Stimulated activated CD4-positive, alpha-beta T cell treated with anti-CD3 and anti-CD28 coated beads, Interleukin-12 subunit alpha, Interleukin-12 subunit beta, amount 100 ng/mL, for 48 hours (primary cell): ENCODE results near the gene PUS1.
"Not testable (repeated sequence)": the region's sequence is repeated elsewhere in the genome, so short reads cannot be mapped to it uniquely, and the experiment has no call there.

ENCODE experiments used
- DNase-seq, 3 donors: peaks; one replicate each; pipeline ENCODE4 v3.0.0-alpha.2; 2020; ENCODE audit warnings: low read depth in 2 of 3, low spot score in 1 of 3

Gene PUS1

GRCh38 chr12:131959641-131960589 lies 30.8 kb downstream of the PUS1 start:
- DNase-seq: no peak

- DNase-seq: not testable (repeated sequence)
These were observed 31.7 kb downstream of the PUS1 start for GRCh38 chr12:131960590-131961325.

- DNase-seq: not testable (repeated sequence)
These were observed 32.3 kb downstream of the PUS1 start for GRCh38 chr12:131961328-131961727.

- DNase-seq: no peak
These were observed 33.0 kb downstream of the PUS1 start for GRCh38 chr12:131962069-131962468.

- no peak for DNase-seq
These were observed 34.3 kb downstream of the PUS1 start for GRCh38 chr12:131963381-131963780.

GRCh38 chr12:131965073-131965472 lies 36.0 kb downstream of the PUS1 start:
- no peak for DNase-seq

GRCh38 chr12:131971226-131971625 lies 42.1 kb downstream of the PUS1 start:
- DNase-seq: no peak

GRCh38 chr12:131975228-131975627 lies 46.2 kb downstream of the PUS1 start:
- no peak for DNase-seq

- no peak for DNase-seq
These were observed 50.5 kb downstream of the PUS1 start for GRCh38 chr12:131979606-131980005.

GRCh38 chr12:131980263-131980662 lies 51.2 kb downstream of the PUS1 start:
- no peak for DNase-seq

- DNase-seq: no peak
These were observed 52.3 kb downstream of the PUS1 start for GRCh38 chr12:131981388-131981787.

- no peak for DNase-seq
These were observed 53.0 kb downstream of the PUS1 start for GRCh38 chr12:131982041-131982440.

GRCh38 chr12:131983026-131983425 lies 54.0 kb downstream of the PUS1 start:
- DNase-seq: no peak

GRCh38 chr12:131983554-131983953 lies 54.5 kb downstream of the PUS1 start:
- no peak for DNase-seq

- no peak for DNase-seq
These were observed 55.3 kb downstream of the PUS1 start for GRCh38 chr12:131984334-131984733.

- not testable (repeated sequence) for DNase-seq
These were observed 56.4 kb downstream of the PUS1 start for GRCh38 chr12:131985510-131985875.

GRCh38 chr12:131986361-131986760 lies 57.3 kb downstream of the PUS1 start:
- DNase-seq: no peak

- DNase-seq: no peak
These were observed 57.8 kb downstream of the PUS1 start for GRCh38 chr12:131986910-131987309.

GRCh38 chr12:131987552-131987951 lies 58.5 kb downstream of the PUS1 start:
- no peak for DNase-seq

GRCh38 chr12:131988054-131988796 lies 59.1 kb downstream of the PUS1 start:
- DNase-seq: no peak

- DNase-seq: no peak
These were observed 59.9 kb downstream of the PUS1 start for GRCh38 chr12:131989021-131989420.
